ENCODE data around the gene CDHR5. TPM values are rescaled to one million over a fixed set of nuclear protein-coding genes. Genes with fewer than 3 reads are reported as not detected.

The CDHR5 gene
- total and polyA plus RNA-seq, 2 of the 4 experiments (the other 2 are of a cell fraction) = not detected

DNA sequence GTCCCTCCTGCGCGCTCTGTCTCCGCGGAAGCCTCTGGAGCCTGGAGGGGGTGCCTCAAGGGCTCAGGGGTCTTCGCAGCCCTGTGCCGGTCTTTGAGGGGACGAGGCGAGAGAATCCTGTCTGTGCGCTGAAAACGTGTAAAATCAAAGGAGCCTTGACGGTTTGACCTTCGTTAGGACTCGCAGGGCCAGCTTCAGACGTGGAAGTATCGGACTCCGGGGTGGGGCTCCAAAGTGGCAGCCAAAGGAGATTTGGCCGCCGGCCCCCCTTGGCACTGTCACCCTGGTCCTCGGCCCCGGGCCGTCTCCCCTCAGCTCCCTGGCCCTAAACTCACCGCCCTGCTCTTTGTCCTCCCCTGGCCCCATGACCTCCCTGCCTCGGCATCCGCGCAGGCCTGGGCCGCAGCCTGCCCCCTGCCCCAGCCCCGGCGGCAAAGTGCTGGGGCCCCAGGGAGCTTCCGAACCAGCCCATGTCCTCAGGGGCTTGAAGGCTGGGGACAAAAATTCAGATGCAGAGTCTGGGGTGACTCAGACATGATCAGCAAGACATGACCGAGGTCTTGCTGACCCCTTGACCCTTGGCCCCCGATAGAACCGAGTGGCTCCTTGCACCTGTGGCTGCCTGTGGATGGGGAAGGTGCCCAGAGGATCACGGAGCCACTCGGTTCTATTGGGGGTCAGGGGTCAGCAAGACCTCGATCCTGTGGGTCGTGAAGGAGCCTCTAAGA lies 55.4 kb downstream of the CDHR5 start (continued):
- TF ChIP-seq MAZ (IDR thresholded peaks at IDR 0.05; ENCODE audit: borderline replicate concordance, low read depth, low read length) = no peak

DNA sequence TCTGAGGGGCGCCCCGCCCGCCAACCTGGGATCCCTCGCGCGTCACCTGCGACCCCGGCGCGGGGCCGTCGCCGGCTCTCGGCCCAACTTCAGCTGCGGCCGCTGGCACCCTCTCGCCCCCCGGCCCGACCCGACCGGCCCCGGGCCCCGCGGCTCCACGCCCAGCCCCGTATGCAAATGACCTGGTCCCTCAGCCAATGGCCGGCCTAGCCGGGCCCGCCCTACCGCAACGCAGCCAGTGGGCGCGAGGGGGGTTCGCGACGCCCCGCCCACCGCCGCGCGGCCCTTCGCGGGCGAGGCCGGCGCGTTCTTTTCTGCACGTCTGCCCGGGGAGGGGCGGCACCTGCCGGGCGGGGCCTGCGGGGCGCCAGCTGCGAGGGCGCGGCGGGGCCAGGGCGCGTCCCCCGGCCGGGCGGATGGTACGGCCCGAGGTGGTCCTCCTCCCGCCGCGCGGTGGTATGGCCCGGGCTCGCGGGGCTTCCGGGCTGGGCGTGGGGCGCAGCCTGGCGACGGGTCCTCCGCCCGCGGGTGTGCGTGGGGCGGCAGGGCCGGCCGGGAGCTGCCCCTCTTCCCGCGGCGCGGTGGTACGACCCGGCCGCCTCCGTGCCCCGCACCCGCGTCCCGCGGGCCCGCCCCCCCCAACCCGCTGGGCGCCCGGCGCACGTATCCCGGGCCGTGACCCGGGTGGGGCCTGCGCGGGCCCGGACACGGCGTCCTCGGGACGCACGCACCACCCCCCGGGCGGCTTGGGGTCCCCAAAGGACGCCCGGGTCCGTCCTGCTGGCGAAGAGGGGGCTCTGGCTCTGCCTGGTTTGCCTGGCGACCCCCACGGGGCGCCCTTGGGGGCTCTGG lies 56.2 kb downstream of the CDHR5 start:
- H3K23ac ChIP-seq (ENCODE audit: low read depth, low read length) = peak overlapping the region; percentile 58; the same call in 1 of the 2 replicates
- H2BK120ac ChIP-seq (ENCODE audit: low read depth, low read length) = peak overlapping the region; percentile 60; the same call in 1 of the 2 replicates
- H4K20me1 ChIP-seq (ENCODE audit: insufficient read depth, low read length) = peaks cover 29% of the 10 kb centered on the region
- peak overlapping the region; percentile 100 for H3K4me3 ChIP-seq (ENCODE audit: insufficient read depth, low read depth, low read length)
- peak overlapping the region; percentile 98 for H3K14ac ChIP-seq (replicated peaks; ENCODE audit: low read depth, low read length)
- no peak overlapping the region for H2BK20ac ChIP-seq (ENCODE audit: low read depth, low read length)
- H3K27me3 ChIP-seq (ENCODE audit: control insufficient read depth, insufficient read depth, low read length) = no peaks in the 10 kb centered on the region
- DNase-seq (peak; percentile 89), ATAC-seq (ENCODE audit: low read depth) (peak; percentile 98)
- H4K91ac ChIP-seq (ENCODE audit: insufficient read depth, low read depth, low read length) = peak overlapping the region; percentile 96; the same call in 1 of the 2 replicates
- peak overlapping the region; percentile 100 for H3K9ac ChIP-seq (ENCODE audit: low read depth, low read length)
- H3K4me1 ChIP-seq (ENCODE audit: control insufficient read depth, insufficient read depth, low read length) = peaks cover 17% of the 10 kb centered on the region
- H3K18ac ChIP-seq (ENCODE audit: low read depth, low read length) = 0 out of 2 replicates have a peak overlapping the region, but pooled peaks have one; percentile 63
- in situ Hi-C loops (cut with MboI; ENCODE audit: low sequenced_read_pairs) (no loop called here), dilution Hi-C loops (cut with HindIII; ENCODE audit: low sequenced_read_pairs, unreplicated experiment) (no loop called here), intact Hi-C loops (cut with micrococcal nuclease) (no loop called here)
- no TSS peak for BruUV-seq (replicated peaks)
- H3K9me1 ChIP-seq (ENCODE audit: insufficient read depth, low read length) = no peaks in the 10 kb centered on the region
- CTCF ChIA-PET = interaction anchor here (0.7 kb wide), 1 partner anchor 82 kb away, joined by 5 read pairs; no protein-coding TSS in a partner anchor
- peak overlapping the region; percentile 100 for H2AK9ac ChIP-seq (replicated peaks; ENCODE audit: low read depth, low read length, poor library complexity)
- peak overlapping the region; percentile 89 for H3K4me2 ChIP-seq (ENCODE audit: low read depth, low read length)
- H2AK5ac ChIP-seq (ENCODE audit: low read depth, low read length) = peak overlapping the region; percentile 80
- peak overlapping the region; percentile 93 for H2AFZ ChIP-seq (replicated peaks; ENCODE audit: low read length, poor library complexity)
- peaks cover 29 to 42% of the 10 kb centered on the region in 2 experiments; a peak in 3 of 4 replicates for H3K79me1 ChIP-seq (ENCODE audit: low read depth in 1 of 2, low read length in 2 of 2)
- H3K9me3 ChIP-seq (ENCODE audit: control insufficient read depth, insufficient read depth, low read length) = no peaks in the 10 kb centered on the region
- H4K5ac ChIP-seq (ENCODE audit: low read depth, low read length) = peak overlapping the region; percentile 94
- peak overlapping the region; percentile 99 for H2BK5ac ChIP-seq (ENCODE audit: low read depth, low read length, poor library complexity, severe bottlenecking)
- H3K4ac ChIP-seq (ENCODE audit: low read depth, low read length) = peak overlapping the region; percentile 96
- peak overlapping the region; percentile 88 to 99 for H4K8ac ChIP-seq (ENCODE audit: low read depth in 2 of 2, low read length in 2 of 2)
- peak overlapping the region; percentile 26; the same call in 2 of the 3 replicates for H2BK15ac ChIP-seq (ENCODE audit: low read depth, low read length)
- H3K27ac ChIP-seq (ENCODE audit: insufficient read depth, low read length) = peak overlapping the region; percentile 96
- 0% methylated on average over 69 of the region's 123 CpGs; no CpG with 5 or more reads in 1 of the 2 experiments for WGBS, 2 experiments (ENCODE audit: extremely low coverage in 2 of 2, insufficient read length in 1 of 2)
- H3K36me3 ChIP-seq (ENCODE audit: control insufficient read depth, insufficient read depth, low read length) = peaks cover 14% of the 10 kb centered on the region
- POLR2A ChIA-PET (ENCODE audit: unreplicated experiment) = no interaction called here
- peak overlapping the region; percentile 41 for H3K56ac ChIP-seq (ENCODE audit: extremely low read depth, insufficient read depth, low read length)
- peak; percentile 82 for TF ChIP-seq POLR2A (IDR thresholded peaks at IDR 0.05; ENCODE audit: low read depth, low read length)
- TF ChIP-seq BHLHE40 (IDR thresholded peaks at IDR 0.05; ENCODE audit: low read depth, low read length) = peak; percentile 97
- no peak for TF ChIP-seq NFE2L2 (IDR thresholded peaks at IDR 0.05; ENCODE audit: low read depth, low read length)
- TF ChIP-seq RAD21 (IDR thresholded peaks at IDR 0.05; ENCODE audit: low read length) = no peak
- TF ChIP-seq SMC3 (IDR thresholded peaks at IDR 0.05; ENCODE audit: low read depth, low read length) = no peak
- peak; percentile 14; the same call in 1 of the 2 replicates for TF ChIP-seq USF2 (IDR thresholded peaks at IDR 0.05; ENCODE audit: low read depth, low read length)
- TF ChIP-seq, protein P1, sequence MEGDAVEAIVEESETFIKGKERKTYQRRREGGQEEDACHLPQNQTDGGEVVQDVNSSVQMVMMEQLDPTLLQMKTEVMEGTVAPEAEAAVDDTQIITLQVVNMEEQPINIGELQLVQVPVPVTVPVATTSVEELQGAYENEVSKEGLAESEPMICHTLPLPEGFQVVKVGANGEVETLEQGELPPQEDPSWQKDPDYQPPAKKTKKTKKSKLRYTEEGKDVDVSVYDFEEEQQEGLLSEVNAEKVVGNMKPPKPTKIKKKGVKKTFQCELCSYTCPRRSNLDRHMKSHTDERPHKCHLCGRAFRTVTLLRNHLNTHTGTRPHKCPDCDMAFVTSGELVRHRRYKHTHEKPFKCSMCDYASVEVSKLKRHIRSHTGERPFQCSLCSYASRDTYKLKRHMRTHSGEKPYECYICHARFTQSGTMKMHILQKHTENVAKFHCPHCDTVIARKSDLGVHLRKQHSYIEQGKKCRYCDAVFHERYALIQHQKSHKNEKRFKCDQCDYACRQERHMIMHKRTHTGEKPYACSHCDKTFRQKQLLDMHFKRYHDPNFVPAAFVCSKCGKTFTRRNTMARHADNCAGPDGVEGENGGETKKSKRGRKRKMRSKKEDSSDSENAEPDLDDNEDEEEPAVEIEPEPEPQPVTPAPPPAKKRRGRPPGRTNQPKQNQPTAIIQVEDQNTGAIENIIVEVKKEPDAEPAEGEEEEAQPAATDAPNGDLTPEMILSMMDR (conservative IDR thresholded peaks at IDR 0.05; ENCODE audit: low read depth, low read length) = no peak
- peak; percentile 74; the same call in 1 of the 2 replicates for TF ChIP-seq CHD1 (IDR thresholded peaks at IDR 0.05; ENCODE audit: low read depth, low read length)
- TF ChIP-seq MXI1 (IDR thresholded peaks at IDR 0.05; ENCODE audit: borderline replicate concordance, low read depth, low read length) = peak; percentile 52; the same call in 1 of the 2 replicates
- TF ChIP-seq CEBPB (IDR thresholded peaks at IDR 0.05; ENCODE audit: low read depth, low read length) = no peak

All from IMR-90 (cell line).